A172 (cell line): ENCODE measurements around the gene TXLNA. TPM values are rescaled to one million over a fixed set of nuclear protein-coding genes. Genes with fewer than 3 reads are reported as not detected.

Source experiments
- total RNA-seq: library from RNA; depleted of rRNA; stranded (reverse); fragments of >200 nt; shearing (Covaris generic); gene quantifications from 2 replicates; pipeline ENCODE4 v1.2.3, GENCODE V29; 2014; rRNA removed

TXLNA gene
- total RNA-seq, 1 experiment from 2014 or later = 22.1 TPM

Other genes starting within 250 kb of the TXLNA start
- gene PTP4A2, start 241.3 kb upstream of the TXLNA start, total RNA-seq = 207 and 289 TPM in 2 replicates
- 58.0 and 70.0 TPM in 2 replicates for gene KHDRBS1, start 165.8 kb upstream of the TXLNA start, total RNA-seq
- gene TMEM39B, start 106.7 kb upstream of the TXLNA start, total RNA-seq = 1.5 and 3.0 TPM in 2 replicates
- gene KPNA6, start 71.6 kb upstream of the TXLNA start, total RNA-seq = 35.5 and 37.8 TPM in 2 replicates
- 5.7 and 9.1 TPM in 2 replicates for gene CCDC28B, start 20.9 kb downstream of the TXLNA start, total RNA-seq
- 0.45 TPM in 1 of 2 replicates, not detected in the other for gene IQCC, start 26.0 kb downstream of the TXLNA start, total RNA-seq
- not detected in 2 replicates for gene DCDC2B, start 29.4 kb downstream of the TXLNA start, total RNA-seq
- 3.6 and 5.5 TPM in 2 replicates for gene TMEM234, start 42.7 kb downstream of the TXLNA start, total RNA-seq
- 283 and 299 TPM in 2 replicates for gene EIF3I, start 42.7 kb downstream of the TXLNA start, total RNA-seq
- 5.8 and 8.5 TPM in 2 replicates for gene FAM167B, start 67.5 kb downstream of the TXLNA start, total RNA-seq
- not detected in 2 replicates for gene LCK, start 71.6 kb downstream of the TXLNA start, total RNA-seq
- 61.0 and 61.8 TPM in 2 replicates for gene HDAC1, start 112.4 kb downstream of the TXLNA start, total RNA-seq
- gene MARCKSL1, start 156.6 kb downstream of the TXLNA start, total RNA-seq = 91.0 and 91.1 TPM in 2 replicates
- 0.34 and 0.45 TPM in 2 replicates for gene FAM229A, start 182.8 kb downstream of the TXLNA start, total RNA-seq
- gene TSSK3, start 182.9 kb downstream of the TXLNA start, total RNA-seq = 0.24 TPM in 1 of 2 replicates, not detected in the other
- gene BSDC1, start 214.8 kb downstream of the TXLNA start, total RNA-seq = 40.6 and 53.1 TPM in 2 replicates